Epithelial cell of proximal tubule (primary cell): ENCODE results near the gene NLGN1. TPM values are rescaled to one million over a fixed set of nuclear protein-coding genes. Genes with fewer than 3 reads are reported as not detected.
"Not testable (repeated sequence)": the region's sequence is repeated elsewhere in the genome, so short reads cannot be mapped to it uniquely, and the experiment has no call there.

Source experiments
- DNase-seq: peaks from one replicate; pipeline ENCODE4 v3.0.0-alpha.2; 2011; ENCODE audit warnings: low read depth
- H3K4me3 ChIP-seq: 2 replicates; pipeline ENCODE4 v1.5.1; 2011; ENCODE audit warnings: low read depth, mild to moderate bottlenecking, low read length
- total RNA-seq: library from RNA; depleted of rRNA; stranded (reverse); fragments of >200 nt; gene quantifications from 2 replicates; pipeline ENCODE4 v1.2.3, GENCODE V29; 2015
- TF ChIP-seq, protein P1 (sequence below): conservative IDR thresholded peaks from 2 replicates; pipeline ENCODE4 v1.5.1; 2012; ENCODE audit warnings: low read depth, mild to moderate bottlenecking, low read length

NLGN1 gene
- total RNA-seq, 1 donor from 2014 or later, result 1.9 TPM

DNA sequence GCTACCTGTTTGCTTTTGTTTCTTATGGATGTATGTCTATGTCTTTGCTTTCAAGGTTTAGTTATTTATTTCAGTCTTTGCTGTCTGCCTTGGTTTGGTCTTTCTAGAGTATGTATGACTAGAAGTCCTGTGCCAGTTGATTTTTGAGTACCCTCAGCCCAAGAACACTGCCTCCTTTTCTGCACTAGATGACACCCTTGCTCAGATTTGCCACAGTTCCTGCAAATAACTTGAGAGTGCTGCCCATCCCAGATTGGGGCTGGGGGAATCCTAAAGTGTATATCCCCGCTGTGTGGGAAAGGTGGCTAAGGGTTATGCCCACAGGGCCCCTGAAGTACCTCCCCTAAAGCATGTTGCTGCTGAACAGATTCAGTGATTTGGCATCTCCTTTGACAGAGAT lies 32.0 kb downstream of the NLGN1 start:
- TF ChIP-seq, protein P1, sequence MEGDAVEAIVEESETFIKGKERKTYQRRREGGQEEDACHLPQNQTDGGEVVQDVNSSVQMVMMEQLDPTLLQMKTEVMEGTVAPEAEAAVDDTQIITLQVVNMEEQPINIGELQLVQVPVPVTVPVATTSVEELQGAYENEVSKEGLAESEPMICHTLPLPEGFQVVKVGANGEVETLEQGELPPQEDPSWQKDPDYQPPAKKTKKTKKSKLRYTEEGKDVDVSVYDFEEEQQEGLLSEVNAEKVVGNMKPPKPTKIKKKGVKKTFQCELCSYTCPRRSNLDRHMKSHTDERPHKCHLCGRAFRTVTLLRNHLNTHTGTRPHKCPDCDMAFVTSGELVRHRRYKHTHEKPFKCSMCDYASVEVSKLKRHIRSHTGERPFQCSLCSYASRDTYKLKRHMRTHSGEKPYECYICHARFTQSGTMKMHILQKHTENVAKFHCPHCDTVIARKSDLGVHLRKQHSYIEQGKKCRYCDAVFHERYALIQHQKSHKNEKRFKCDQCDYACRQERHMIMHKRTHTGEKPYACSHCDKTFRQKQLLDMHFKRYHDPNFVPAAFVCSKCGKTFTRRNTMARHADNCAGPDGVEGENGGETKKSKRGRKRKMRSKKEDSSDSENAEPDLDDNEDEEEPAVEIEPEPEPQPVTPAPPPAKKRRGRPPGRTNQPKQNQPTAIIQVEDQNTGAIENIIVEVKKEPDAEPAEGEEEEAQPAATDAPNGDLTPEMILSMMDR, result no peak
- H3K4me3 ChIP-seq, result no peak overlapping the region
- no peak for DNase-seq

DNA sequence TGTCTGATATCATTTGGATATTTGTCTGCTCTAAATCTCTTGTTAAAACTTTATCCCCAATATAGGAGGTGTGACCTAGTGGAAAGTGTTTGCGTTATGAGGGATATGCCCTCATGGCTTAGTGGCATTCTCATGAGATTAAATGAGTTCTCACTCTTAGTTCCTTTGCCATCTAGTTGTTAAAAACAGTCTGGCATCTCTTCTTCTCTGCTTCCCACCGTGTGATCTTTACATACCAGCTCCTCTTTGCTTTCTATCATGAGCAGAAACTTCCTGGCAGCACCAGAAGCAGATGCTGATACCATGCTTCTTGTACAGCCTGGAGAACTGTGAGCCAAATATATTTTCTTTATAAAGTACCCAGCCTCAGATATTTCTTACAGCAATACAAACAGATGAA lies 33.0 kb downstream of the NLGN1 start:
- no peak for DNase-seq
- no peak overlapping the region for H3K4me3 ChIP-seq
- TF ChIP-seq, protein P1, result no peak

DNA sequence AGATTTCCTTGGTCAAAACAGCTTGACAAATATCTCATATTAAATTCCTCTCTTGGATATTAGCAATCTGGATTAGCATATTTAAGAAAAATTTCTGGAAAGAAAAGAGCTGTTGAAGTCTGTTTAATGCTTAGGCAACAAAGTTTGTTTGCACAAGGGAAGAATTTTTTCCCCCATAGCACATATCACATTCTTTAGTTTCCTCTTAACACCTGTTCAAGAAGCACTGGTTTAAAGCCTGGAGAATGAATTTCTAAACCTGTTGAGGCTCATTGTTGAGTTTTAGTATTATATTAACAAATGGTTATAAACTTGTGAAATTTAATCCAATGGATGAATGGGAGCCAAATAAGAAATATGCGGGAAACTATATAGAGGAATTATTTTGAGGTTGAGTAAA lies 41.5 kb downstream of the NLGN1 start:
- no peak overlapping the region for H3K4me3 ChIP-seq
- no peak for DNase-seq
- TF ChIP-seq, protein P1, result no peak

DNA sequence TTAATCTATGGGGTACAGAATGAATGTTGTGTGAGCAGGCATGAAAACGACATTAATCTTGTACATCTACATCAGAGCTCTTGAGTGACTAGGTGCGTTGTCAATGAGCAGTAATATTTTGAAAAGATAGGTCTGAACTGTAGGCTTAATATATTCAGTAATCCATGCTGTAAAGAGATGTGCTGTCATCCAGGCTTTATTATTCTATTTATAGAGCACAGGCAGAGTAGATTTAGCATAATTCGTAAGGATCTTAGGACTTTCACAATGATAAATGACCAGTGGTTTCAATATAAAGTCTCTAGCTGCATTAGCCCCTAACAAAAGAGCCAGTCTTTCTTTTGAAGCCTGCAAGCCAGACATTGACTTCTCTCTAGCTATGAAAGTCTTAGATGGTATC lies 43.0 kb downstream of the NLGN1 start:
- TF ChIP-seq, protein P1, result no peak
- no peak for DNase-seq
- H3K4me3 ChIP-seq, result no peak overlapping the region

DNA sequence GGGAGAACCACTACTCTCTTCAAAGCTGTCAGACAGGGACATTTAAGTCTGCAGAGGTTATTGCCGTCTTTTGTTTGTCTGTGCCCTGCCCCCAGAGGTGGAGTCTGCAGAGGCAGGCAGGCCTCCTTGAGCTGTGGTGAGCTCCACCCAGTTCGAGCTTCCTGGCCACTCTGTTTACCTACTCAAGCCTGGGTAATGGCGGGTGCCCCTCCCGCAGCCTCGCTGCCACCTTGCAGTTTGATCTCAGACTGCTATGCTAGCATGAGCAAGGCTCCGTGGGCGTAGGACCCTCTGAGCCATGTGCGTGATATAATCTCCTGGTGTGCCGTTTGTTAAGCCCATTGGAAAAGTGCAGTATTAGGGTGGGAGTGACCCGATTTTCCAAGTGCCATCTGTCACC lies 54.0 kb downstream of the NLGN1 start:
- not testable (repeated sequence) for H3K4me3 ChIP-seq, DNase-seq

DNA sequence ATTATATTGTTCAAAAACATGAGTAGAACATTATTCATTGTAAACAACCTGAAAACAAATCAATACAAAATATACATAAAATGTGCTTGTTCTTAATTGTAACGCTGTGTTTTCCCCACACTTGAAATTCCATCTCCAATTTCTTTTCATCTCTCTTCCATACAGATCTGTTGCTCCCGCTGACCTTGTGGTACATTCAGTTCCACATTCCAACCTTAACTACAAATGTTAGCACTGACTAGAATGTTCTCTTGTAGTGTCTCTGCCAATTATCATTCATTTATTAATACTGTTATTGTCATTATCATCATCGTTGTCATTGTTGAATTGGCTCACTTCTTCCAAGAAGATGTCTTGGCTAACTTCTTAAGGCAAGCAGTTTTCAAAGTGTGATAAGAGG lies 65.7 kb downstream of the NLGN1 start:
- TF ChIP-seq, protein P1, result no peak
- no peak for DNase-seq

DNA sequence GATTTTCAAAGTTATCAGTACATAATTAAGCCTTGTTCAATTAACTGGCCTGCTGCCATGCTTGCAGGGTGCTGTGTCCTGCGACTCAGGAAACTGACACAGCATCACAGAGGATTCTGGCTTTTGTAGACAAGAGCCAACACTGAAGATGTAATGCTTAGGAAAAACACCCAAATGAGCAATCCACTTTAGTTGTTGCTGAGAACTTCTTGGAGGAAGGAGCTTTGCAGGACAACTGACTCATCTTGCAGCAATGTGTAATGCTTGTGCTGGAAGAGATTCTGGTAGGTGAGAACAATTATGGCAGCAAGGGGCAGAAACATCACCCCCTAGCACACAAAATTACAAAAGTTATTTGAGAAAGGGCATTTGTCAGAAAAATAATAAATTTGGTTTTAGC lies 67.6 kb downstream of the NLGN1 start:
- TF ChIP-seq, protein P1, result no peak

More for the DNA sequence above, 65.7 kb downstream of the NLGN1 start:
- no peak overlapping the region for H3K4me3 ChIP-seq

More for the DNA sequence above, 67.6 kb downstream of the NLGN1 start:
- peak; percentile 40 for DNase-seq
- H3K4me3 ChIP-seq, result no peak overlapping the region
